ENCODE results near the gene NRCAM.

GRCh38 chr7:108487646-108488045 lies 31.4 kb upstream of the NRCAM start:
- TF ChIP-seq EZH2 (conservative IDR thresholded peaks at IDR 0.05; ENCODE audit: low read depth, low read length) (no peak), BATF2 (CRISPR knock-in tag; IDR thresholded peaks at IDR 0.05) (no peak), ZNF432 (CRISPR knock-in tag; IDR thresholded peaks at IDR 0.05; ENCODE audit: borderline replicate concordance) (no peak), JUN (CRISPR knock-in tag; IDR thresholded peaks at IDR 0.05) (no peak), NR3C1 (CRISPR knock-in tag; IDR thresholded peaks at IDR 0.05) (no peak), ZNF318 (CRISPR knock-in tag; IDR thresholded peaks at IDR 0.05) (no peak), ARNT2 (CRISPR knock-in tag; IDR thresholded peaks at IDR 0.05; ENCODE audit: low read depth) (no peak), CAMTA2 (CRISPR knock-in tag; IDR thresholded peaks at IDR 0.05; ENCODE audit: borderline replicate concordance) (no peak), ZNF720 (CRISPR knock-in tag; IDR thresholded peaks at IDR 0.05) (no peak), POLR2AphosphoS5 (IDR thresholded peaks at IDR 0.05; ENCODE audit: low read depth, low read length) (no peak)
- TF ChIP-seq, protein P1, sequence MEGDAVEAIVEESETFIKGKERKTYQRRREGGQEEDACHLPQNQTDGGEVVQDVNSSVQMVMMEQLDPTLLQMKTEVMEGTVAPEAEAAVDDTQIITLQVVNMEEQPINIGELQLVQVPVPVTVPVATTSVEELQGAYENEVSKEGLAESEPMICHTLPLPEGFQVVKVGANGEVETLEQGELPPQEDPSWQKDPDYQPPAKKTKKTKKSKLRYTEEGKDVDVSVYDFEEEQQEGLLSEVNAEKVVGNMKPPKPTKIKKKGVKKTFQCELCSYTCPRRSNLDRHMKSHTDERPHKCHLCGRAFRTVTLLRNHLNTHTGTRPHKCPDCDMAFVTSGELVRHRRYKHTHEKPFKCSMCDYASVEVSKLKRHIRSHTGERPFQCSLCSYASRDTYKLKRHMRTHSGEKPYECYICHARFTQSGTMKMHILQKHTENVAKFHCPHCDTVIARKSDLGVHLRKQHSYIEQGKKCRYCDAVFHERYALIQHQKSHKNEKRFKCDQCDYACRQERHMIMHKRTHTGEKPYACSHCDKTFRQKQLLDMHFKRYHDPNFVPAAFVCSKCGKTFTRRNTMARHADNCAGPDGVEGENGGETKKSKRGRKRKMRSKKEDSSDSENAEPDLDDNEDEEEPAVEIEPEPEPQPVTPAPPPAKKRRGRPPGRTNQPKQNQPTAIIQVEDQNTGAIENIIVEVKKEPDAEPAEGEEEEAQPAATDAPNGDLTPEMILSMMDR (CRISPR knock-in tag; IDR thresholded peaks at IDR 0.05): no peak

All from HepG2 (cell line).